Stimulated activated CD4-positive, alpha-beta T cell treated with anti-CD3 and anti-CD28 coated beads, Interleukin-2, amount 100 ng/mL, for 48 hours (primary cell): Measurements from ENCODE around the gene LINGO3.
"Not testable (repeated sequence)": the region's sequence is repeated elsewhere in the genome, so short reads cannot be mapped to it uniquely, and the experiment has no call there.

Experiments used
- DNase-seq, 2 donors: peaks; one replicate each; pipeline ENCODE4 v3.0.0-alpha.2; 2020

LINGO3 gene

DNA sequence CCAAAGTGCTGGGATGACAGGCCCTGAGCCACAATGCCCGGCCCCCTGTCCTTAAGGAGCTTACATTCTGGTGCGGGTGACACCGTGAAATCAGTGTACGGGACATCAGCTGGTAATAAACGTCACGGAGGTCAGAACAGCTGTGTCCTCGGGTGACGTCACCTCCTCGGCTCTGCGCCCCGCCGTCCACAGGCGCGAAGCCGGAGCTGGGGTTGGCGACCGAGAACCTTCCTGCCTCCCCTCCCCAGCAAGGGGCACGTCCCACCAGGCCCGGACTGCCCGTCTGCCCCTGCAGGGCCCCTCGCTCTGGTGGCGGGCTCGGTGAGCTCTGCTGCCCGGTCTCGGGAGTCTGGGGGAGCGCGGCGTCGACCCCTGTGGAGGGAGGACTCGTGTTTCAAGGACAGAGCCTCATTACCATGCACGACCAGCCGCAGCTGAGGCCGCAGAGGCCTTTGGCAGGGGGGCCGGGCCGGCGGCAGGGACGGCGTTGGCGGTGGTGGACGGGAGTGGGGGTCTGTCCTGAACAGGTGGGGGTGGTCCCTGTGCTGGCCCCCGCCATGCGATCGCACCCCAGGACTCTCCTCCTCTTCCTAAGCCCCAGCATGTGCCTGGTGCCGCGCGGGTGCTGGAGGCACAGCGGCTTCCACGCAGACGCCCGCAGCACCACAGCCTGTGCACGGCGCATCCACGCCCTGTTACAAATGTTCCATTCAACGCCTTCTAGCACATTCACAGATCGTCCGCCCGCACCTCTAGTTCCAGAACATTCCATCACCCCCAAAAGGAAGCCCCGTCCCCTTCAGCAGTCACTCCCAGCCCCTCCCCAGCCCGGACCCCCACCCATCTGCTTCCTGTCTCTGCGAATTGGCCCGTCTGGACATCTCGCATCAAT, 5.4 kb downstream of the LINGO3 start:
- DNase-seq, result no peak

DNA sequence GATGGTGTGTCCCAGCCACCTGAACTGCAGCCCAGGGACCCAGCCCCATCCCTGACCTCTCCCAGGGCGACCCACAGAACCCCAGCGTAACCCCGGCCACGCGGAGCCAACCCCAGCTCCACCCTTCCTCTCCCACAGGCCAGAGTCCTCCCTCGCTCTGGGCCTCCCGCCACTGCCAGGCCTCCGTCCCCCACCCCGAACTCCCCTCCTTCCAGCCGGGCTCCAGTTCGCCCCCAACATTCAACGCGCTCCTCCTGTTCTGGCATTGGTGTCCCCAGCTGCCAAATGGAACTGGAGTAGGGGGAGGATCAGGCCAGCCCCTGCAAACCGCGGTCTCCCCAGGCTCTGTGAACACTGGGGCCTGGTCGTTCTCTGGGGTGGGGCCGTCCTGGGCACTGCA, 7.4 kb downstream of the LINGO3 start:
- no peak for DNase-seq

DNA sequence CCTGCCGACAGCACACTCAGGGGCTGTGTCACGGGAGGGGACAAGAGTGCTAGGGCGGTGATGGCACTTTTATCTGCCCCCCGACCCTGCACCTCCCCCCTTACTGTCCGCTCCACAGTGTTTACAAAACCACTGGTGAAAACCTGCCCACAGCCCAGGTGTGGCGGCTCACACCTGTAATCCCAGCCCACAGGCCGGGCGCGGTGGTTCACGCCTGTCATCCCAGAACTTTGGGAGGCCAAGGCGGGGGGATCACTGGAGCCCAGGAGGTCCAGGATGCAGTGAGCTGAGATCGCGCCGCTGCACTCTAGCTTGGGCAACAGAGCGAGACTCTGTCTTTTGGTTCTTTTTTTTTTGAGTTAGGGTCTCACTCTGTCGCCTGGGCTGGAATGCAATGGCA, 11.8 kb downstream of the LINGO3 start:
- DNase-seq, result no peak

DNA sequence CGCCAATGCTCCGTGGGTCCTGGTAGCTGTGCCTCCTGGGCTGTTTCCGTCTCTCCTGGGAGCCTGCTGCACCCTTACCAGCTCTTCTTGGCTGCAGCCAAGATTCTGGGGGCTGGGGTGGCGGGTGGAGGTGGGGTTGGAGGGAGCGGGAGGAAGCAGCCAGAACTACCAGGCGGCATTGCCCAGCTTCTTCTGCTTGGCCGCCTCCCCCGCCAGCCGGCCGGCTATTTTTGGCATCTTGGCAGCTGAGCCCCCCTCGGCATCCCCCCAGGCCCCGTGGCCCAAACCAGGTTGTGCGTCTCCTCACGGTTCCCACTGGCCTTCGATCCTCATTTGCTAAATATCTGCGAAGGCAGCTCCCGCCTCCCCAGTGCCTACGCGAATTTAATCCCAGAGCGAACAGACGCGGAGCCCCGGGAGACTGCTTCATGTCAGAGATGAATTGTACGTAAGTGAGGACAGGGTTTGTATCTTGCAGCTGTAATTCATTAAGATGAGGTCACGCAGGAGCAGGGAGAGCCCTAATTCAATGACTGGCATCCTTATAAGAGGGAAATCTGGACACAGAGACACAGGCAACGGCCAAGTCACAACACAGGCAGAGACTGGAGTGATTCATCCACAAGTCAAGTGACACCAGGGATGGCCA, 13.1 kb downstream of the LINGO3 start:
- DNase-seq, result no peak

- no peak for DNase-seq
Measured at GRCh38 chr19:2291185-2291751, 16.7 kb downstream of the LINGO3 start.

DNA sequence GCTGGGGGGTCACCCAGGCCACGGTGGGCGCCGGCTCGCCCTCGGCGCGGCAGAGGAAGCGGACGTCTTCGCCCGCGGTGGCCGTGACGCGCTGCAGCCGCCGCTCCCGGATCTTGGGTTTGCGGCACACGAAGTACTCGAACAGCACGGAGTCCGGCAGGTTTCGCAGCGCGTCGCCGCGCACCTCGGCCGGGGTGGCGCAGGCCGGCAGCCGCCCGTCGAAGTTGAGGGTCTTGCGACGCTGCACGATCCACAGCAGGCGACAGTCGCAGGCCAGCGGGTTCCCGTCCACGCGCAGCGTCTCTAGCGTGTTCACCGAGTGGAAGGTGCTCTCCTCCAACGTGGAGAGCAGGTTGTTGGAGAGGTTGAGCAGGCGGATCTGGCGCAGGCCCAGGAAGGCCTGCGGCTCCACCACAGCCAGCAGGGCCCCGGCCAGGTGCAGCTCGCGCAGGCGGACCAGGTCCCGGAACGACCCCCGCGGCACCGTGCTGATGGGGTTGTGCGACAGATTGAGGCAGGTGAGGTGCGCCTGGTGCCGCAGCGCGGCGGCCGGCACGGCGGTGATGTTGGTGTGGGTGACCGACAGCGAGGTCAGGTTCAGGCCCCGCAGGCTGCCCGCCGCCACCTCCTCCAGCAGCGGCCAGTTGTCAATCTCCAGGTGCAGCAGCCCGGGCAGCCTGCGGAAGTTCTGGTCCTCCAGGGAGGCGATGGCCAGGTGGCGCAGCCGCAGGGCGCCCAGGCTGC, 17.3 kb downstream of the LINGO3 start:
- DNase-seq, result no peak

- no peak for DNase-seq
Measured at GRCh38 chr19:2289714-2290435, 18.1 kb downstream of the LINGO3 start.

DNA sequence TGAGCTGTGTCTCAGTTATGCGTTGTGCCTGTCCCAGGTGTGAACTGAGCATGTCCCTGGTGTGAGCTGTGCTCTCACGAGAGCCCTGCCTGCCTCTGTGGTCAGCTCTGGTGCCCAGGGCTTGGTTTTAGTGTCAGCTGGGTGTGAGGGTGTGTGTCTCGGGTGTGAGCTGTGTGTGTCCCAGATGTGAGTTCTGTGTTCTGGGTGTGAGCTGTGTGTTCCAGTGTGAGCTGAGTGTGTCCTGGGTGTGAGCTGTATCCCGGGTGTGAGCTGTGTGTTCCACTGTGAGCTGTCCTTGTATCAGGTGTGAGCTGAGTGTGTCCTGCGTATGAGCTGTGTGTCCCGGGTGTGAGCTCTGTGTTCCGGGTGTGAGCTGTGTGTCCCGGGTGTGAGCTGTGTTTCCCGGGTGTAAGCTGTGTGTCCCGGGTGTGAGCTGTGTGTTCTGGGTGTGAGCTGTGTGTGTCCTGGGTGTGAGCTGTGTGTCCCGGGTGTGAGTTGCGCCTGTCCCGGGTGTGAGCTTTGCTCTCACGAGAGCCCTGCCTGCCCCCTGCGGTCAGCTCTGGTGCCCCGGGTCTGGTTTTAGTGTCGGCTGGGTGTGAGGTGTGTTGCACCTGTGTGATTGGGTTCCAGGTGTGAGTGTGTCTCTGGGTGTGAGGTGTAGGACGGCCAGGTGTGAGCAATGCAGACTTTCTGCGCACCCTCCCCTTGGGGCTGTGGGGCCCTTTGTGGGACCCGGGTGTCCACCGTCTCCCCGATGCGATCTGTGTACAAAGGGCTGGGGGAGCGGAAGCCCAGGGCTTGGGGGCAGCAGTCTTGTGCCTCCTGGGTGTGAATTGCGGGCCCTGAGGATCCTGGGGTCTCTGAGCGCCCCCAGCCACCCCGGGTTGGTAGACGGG, 18.9 kb downstream of the LINGO3 start:
- no peak for DNase-seq

- DNase-seq, result no peak
Measured at GRCh38 chr19:2288338-2288817, 19.6 kb downstream of the LINGO3 start.

DNA sequence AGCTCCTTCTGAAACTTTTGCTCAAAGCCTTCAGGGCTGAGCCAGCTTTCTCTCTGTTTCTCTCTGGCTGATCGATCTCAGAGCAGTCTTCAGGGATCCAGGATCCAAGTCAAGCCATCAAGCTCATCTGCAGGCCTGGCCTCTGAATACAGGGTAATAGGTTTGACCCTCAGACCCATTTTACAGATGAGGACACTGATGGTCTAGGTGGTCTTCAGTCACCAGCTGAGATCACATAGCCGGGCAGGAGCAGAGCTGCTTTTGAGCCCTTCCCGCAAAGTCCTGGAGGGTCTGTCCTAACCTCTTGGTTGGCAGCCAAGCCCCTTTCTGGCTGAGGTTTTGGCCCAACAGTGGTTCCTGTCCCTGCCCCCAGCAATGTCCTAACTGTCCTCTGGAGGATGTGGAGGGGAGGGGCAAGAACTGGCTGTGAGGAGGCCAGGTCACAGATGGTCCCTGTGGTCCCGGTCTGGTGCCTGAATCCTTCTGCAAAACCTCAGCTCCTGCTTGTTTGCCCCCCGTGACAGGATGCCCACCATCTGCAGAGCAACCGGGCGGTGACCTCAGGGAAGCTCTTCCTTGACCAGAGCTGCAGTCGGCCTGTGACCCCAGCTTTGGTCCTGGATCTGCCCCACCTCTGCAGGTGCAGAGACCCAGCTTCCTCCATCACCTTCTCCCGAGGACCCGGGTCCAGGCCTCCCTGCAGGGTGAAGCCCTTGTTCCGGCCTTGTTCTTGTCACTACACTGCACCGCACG, 20.2 kb downstream of the LINGO3 start:
- DNase-seq, result no peak

- no peak for DNase-seq
Measured at GRCh38 chr19:2286402-2287140, 21.4 kb downstream of the LINGO3 start.

- no peak for DNase-seq
Measured at GRCh38 chr19:2283835-2284507, 24.0 kb downstream of the LINGO3 start.

DNA sequence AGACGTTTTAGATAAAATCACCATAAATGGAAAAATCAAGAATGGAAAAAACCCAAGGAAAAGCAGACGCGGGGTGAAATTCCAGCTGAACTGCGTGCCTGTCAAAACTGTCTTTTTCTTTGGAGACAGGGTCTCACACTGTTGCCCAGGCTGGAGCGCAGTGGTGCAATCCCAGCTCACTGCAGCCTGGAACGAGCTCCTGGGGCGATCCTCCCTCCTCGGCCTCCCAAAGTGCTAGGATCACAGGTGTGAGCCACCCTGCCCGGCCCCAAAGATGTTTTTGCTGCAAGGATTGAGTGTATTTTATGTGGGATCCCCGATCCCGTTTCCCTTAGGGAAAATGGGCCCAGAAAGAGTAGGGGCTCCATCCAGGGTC, 25.1 kb downstream of the LINGO3 start:
- DNase-seq, result no peak

- no peak for DNase-seq
Measured at GRCh38 chr19:2282062-2282861, 25.7 kb downstream of the LINGO3 start, which contains the start of gene PEAK3. Gene PEAK3, minus strand, starts transcription at chr19:2282175. Its CDS starts 1,244 bp downstream, at chr19:2280931.

GRCh38 chr19:2281265-2282061, 26.5 kb downstream of the LINGO3 start:
- DNase-seq, result not testable (repeated sequence)

DNA sequence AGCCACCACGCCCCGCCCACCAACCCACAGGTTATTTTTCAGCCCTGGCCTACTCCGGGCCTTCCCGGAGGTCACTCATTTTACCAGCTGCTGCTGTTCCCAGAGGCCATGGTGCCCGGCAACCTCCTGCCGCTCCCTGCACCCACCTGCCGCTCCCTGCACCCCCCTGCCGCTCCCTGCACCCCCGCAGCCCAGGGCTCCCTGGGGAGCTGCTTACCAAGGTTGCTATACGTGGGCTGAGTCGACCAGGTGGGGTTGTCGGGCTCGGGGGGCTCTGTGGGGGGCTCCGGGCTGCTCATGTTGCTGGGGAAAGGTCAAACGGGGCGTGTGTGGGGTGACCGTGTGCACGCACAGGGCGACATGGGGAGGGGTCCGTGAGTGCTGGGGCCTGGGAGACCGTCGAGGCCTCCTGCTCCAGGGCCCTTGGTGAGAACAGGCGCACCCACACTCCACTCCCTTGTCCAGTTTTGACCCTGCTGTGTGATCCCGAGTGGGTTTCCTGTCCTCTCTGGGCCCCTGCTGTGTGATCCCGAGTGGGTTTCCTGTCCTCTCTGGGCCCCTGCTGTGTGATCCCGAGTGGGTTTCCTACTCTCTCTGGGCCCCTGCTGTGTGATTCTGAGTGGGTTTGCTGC, 27.2 kb downstream of the LINGO3 start:
- DNase-seq, result no peak
